ENCODE results near the gene NUCB1. TPM values are rescaled to one million over a fixed set of nuclear protein-coding genes. Genes with fewer than 3 reads are reported as not detected.

NUCB1 gene
- total and polyA plus RNA-seq, 9 of the 15 experiments (the other 6 are each of a cell fraction or from before 2014, with no cell fraction given) = 3.1 to 153 (median 71.7) TPM

DNA sequence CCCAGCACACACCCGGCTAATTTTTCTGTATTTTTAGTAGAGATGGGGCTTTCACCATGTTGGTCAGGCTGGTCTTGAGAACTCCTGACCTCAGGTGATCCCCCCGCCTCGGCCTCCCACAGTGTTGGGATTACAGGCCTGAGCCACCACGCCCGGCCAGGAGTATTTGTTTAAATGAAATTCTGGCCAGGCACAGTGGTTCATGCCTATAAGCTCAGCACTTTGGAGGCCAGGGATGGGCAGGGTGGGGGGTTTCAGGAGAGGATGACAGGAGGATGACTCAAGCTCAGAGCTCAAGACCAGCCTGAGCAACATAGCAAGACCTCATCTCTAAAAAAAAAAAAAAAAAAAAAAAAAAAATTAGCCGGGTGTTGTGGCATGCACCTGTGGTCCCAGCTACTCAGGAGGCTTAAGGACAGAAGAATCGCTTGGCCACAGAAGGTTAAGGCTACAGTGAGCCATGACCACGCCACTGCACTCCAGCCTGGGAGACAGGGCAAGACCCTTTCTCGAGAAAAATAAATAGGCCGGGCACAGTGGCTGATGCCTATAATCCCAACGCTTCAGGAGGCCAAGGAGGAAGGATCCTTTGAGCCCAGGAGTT, 25.2 kb downstream of the NUCB1 start:
- TF ChIP-seq RB1 (IDR thresholded peaks at IDR 0.05; ENCODE audit: low read depth) (no peak), BMI1 (IDR thresholded peaks at IDR 0.05; ENCODE audit: low read length) (no peak), RUNX1 (IDR thresholded peaks at IDR 0.05; ENCODE audit: low read depth) (no peak), POLR2G (IDR thresholded peaks at IDR 0.05; ENCODE audit: low read depth, low read length) (peak; percentile 18; the same call in 1 of the 2 replicates), TRIM24 (IDR thresholded peaks at IDR 0.05) (no peak), PCBP1 (IDR thresholded peaks at IDR 0.05; ENCODE audit: low read depth, low read length, poor library complexity, severe bottlenecking) (no peak), TAL1 (IDR thresholded peaks at IDR 0.05) (no peak), PHB (CRISPR knock-in tag; IDR thresholded peaks at IDR 0.05) (no peak)
- ChIA-PET POLR2A (interaction anchor here (1.0 to 3.5 kb wide), 7 partner anchors 7 to 54 kb away, joined by 3 to 19 read pairs (median 4); partner anchors contain the start of gene DHDH), CTCF (ENCODE audit: low intra/inter-chr PET ratio) (no interaction called here)
- ATAC-seq = peak; percentile 12
- no peak overlapping the region for H3K4me3 ChIP-seq
- no peaks in the 10 kb centered on the region for H3K27me3 ChIP-seq (ENCODE audit: control insufficient read depth in 2 of 2, insufficient read depth in 2 of 2, low read length in 2 of 2)
- H3K4me2 ChIP-seq (ENCODE audit: insufficient read depth, low read length) = no peak overlapping the region
- WGBS (ENCODE audit: insufficient coverage, low coverage, missing lambda C conversion rate) = 81% methylated on average over 10 of the region's 11 CpGs
- no peak overlapping the region for H3K27ac ChIP-seq (ENCODE audit: extremely low read depth, low read depth, low read length)
- H3K36me3 ChIP-seq (ENCODE audit: control insufficient read depth, insufficient read depth, low read length) = peaks cover 34% of the 10 kb centered on the region; the same call in 2 of the 3 replicates
- no TSS peak for BruUV-seq (replicated peaks)
- H3K9me3 ChIP-seq (replicated peaks; ENCODE audit: control insufficient read depth, insufficient read depth, low read depth, low read length) = no peaks in the 10 kb centered on the region
- no peak for FAIRE-seq
- intact Hi-C loops (cut with micrococcal nuclease) = no loop called here
- H2AFZ ChIP-seq (ENCODE audit: low read depth, low read length) = no peak overlapping the region
- in situ Hi-C loops (cut with MboI) = no loop called here
- no peaks in the 10 kb centered on the region for H3K79me2 ChIP-seq (ENCODE audit: control insufficient read depth, insufficient read depth, low read length)
- peaks cover 10 to 14% of the 10 kb centered on the region in 2 experiments; a peak in 4 of 5 replicates for H3K4me1 ChIP-seq (replicated peaks in 1 of 2; ENCODE audit: control insufficient read depth in 2 of 2, insufficient read depth in 2 of 2, low read length in 2 of 2)
- no peaks in the 10 kb centered on the region for H4K20me1 ChIP-seq (replicated peaks; ENCODE audit: control insufficient read depth, insufficient read depth, low read length)
- H3K9me1 ChIP-seq (ENCODE audit: control insufficient read depth, insufficient read depth, low read length) = no peaks in the 10 kb centered on the region
- DNase-seq (ENCODE audit: extremely low read depth in 1 of 4, low spot score in 3 of 4) = no peak
- no peak overlapping the region for H3K9ac ChIP-seq (ENCODE audit: insufficient read depth in 1 of 2, low read depth in 2 of 2, low read length in 2 of 2)
